Measurements from ENCODE around the gene PTMA.

The PTMA gene

GRCh38 chr2:231709981-231710798 lies 1.9 kb downstream of the PTMA start:
- Histone ChIP-seq H3K27ac (ENCODE audit: low read depth, low read length) (peak overlapping the region; percentile 86), H3K27me3 (ENCODE audit: insufficient read depth, low read length) (no peaks in the 10 kb centered on the region), H3K79me1 (ENCODE audit: low read length) (peaks cover 34% of the 10 kb centered on the region), H3K18ac (ENCODE audit: low read length) (peak overlapping the region; percentile 10), H4K91ac (ENCODE audit: low read depth, low read length) (peak overlapping the region; percentile 91), H3K9me3 (ENCODE audit: insufficient read depth, low read depth, low read length) (no peaks in the 10 kb centered on the region), H3K4ac (ENCODE audit: low read depth, low read length) (peak overlapping the region; percentile 100), H2AFZ (ENCODE audit: insufficient read depth, low read length, poor library complexity) (no peak overlapping the region), H2BK5ac (ENCODE audit: low read depth, low read length, poor library complexity) (peak overlapping the region; percentile 87), H2BK120ac (ENCODE audit: insufficient read depth, low read length, poor library complexity) (peak overlapping the region; percentile 5), H3K79me2 (ENCODE audit: control insufficient read depth, insufficient read depth, low read length, poor library complexity) (peaks cover 42% of the 10 kb centered on the region), H3K23ac (ENCODE audit: low read length) (no peak overlapping the region), H3K4me1 (ENCODE audit: control insufficient read depth in 1 of 2, insufficient read depth in 2 of 2, low read length in 2 of 2) (peaks cover 3 to 12% of the 10 kb centered on the region in 2 experiments), H4K12ac (ENCODE audit: low read depth, low read length) (peak overlapping the region; percentile 58), H2BK12ac (ENCODE audit: low read length) (no peak overlapping the region), H3K9ac (ENCODE audit: low read length) (peak overlapping the region; percentile 99), H2AK5ac (ENCODE audit: low read length) (peak overlapping the region; percentile 2), H4K8ac (ENCODE audit: low read depth, low read length) (peak overlapping the region; percentile 30), H3K36me3 (ENCODE audit: control insufficient read depth in 1 of 2, insufficient read depth in 2 of 2, low read length in 2 of 2) (peaks cover 28 to 36% of the 10 kb centered on the region in 2 experiments), H3K4me3 (ENCODE audit: low read depth, low read length) (peak overlapping the region; percentile 97), H3K4me2 (ENCODE audit: low read length) (peak overlapping the region; percentile 59), H3K14ac (ENCODE audit: low read length) (peak overlapping the region; percentile 98)
- DNase-seq, result peak; percentile 76 to 89
- no CpG with 5 or more reads among the region's 105 CpGs for WGBS (ENCODE audit: extremely low coverage, insufficient coverage, insufficient read length)

GRCh38 chr2:231710799-231711676 lies 2.7 kb downstream of the PTMA start:
- H2AK5ac ChIP-seq (ENCODE audit: low read length), result no peak overlapping the region
- no peaks in the 10 kb centered on the region for H3K27me3 ChIP-seq (ENCODE audit: insufficient read depth, low read length)
- no peak overlapping the region for H4K12ac ChIP-seq (ENCODE audit: low read depth, low read length)
- no peak overlapping the region for H3K23ac ChIP-seq (ENCODE audit: low read length)
- no CpG with 5 or more reads among the region's 43 CpGs for WGBS (ENCODE audit: extremely low coverage, insufficient coverage, insufficient read length)
- H4K91ac ChIP-seq (ENCODE audit: low read depth, low read length), result no peak overlapping the region
- H3K4ac ChIP-seq (ENCODE audit: low read depth, low read length), result peak overlapping the region; percentile 92
- H3K4me1 ChIP-seq (ENCODE audit: control insufficient read depth in 1 of 2, insufficient read depth in 2 of 2, low read length in 2 of 2), result peaks cover 6 to 17% of the 10 kb centered on the region in 2 experiments
- peaks cover 36% of the 10 kb centered on the region for H3K79me1 ChIP-seq (ENCODE audit: low read length)
- no peak overlapping the region for H4K8ac ChIP-seq (ENCODE audit: low read depth, low read length)
- peak overlapping the region; percentile 76 for H3K9ac ChIP-seq (ENCODE audit: low read length)
- no peak overlapping the region for H3K14ac ChIP-seq (ENCODE audit: low read length)
- peak overlapping the region; percentile 35 for H3K27ac ChIP-seq (ENCODE audit: low read depth, low read length)
- peaks cover 28 to 36% of the 10 kb centered on the region in 2 experiments for H3K36me3 ChIP-seq (ENCODE audit: control insufficient read depth in 1 of 2, insufficient read depth in 2 of 2, low read length in 2 of 2)
- H2BK12ac ChIP-seq (ENCODE audit: low read length), result no peak overlapping the region
- peak overlapping the region; percentile 59 for H3K4me2 ChIP-seq (ENCODE audit: low read length)
- no peaks in the 10 kb centered on the region for H3K9me3 ChIP-seq (ENCODE audit: insufficient read depth, low read depth, low read length)
- peaks cover 42% of the 10 kb centered on the region for H3K79me2 ChIP-seq (ENCODE audit: control insufficient read depth, insufficient read depth, low read length, poor library complexity)
- H3K18ac ChIP-seq (ENCODE audit: low read length), result no peak overlapping the region
- H2AFZ ChIP-seq (ENCODE audit: insufficient read depth, low read length, poor library complexity), result no peak overlapping the region
- H2BK5ac ChIP-seq (ENCODE audit: low read depth, low read length, poor library complexity), result no peak overlapping the region
- peak overlapping the region; percentile 97 for H3K4me3 ChIP-seq (ENCODE audit: low read depth, low read length)
- H2BK120ac ChIP-seq (ENCODE audit: insufficient read depth, low read length, poor library complexity), result no peak overlapping the region
- peak in 1 of 2 donors; percentile 50 for DNase-seq

- H3K4ac ChIP-seq (ENCODE audit: low read depth, low read length), result peak overlapping the region; percentile 41
- no peak overlapping the region for H2AK5ac ChIP-seq (ENCODE audit: low read length)
- H2BK12ac ChIP-seq (ENCODE audit: low read length), result no peak overlapping the region
- H3K14ac ChIP-seq (ENCODE audit: low read length), result no peak overlapping the region
- H4K12ac ChIP-seq (ENCODE audit: low read depth, low read length), result no peak overlapping the region
- peak overlapping the region; percentile 59 for H3K4me2 ChIP-seq (ENCODE audit: low read length)
- H3K9ac ChIP-seq (ENCODE audit: low read length), result no peak overlapping the region
- H3K4me1 ChIP-seq (ENCODE audit: control insufficient read depth in 1 of 2, insufficient read depth in 2 of 2, low read length in 2 of 2), result peaks cover 10 to 19% of the 10 kb centered on the region in 2 experiments
- no peak overlapping the region for H2AFZ ChIP-seq (ENCODE audit: insufficient read depth, low read length, poor library complexity)
- H3K23ac ChIP-seq (ENCODE audit: low read length), result no peak overlapping the region
- H3K4me3 ChIP-seq (ENCODE audit: low read depth, low read length), result no peak overlapping the region
- H3K79me1 ChIP-seq (ENCODE audit: low read length), result peaks cover 31% of the 10 kb centered on the region
- H4K91ac ChIP-seq (ENCODE audit: low read depth, low read length), result no peak overlapping the region
- 100% methylated on average over 1 of the region's 9 CpGs for WGBS (ENCODE audit: extremely low coverage, insufficient coverage, insufficient read length)
- no peaks in the 10 kb centered on the region for H3K9me3 ChIP-seq (ENCODE audit: insufficient read depth, low read depth, low read length)
- no peak overlapping the region for H3K27ac ChIP-seq (ENCODE audit: low read depth, low read length)
- H3K27me3 ChIP-seq (ENCODE audit: insufficient read depth, low read length), result no peaks in the 10 kb centered on the region
- no peak overlapping the region for H4K8ac ChIP-seq (ENCODE audit: low read depth, low read length)
- no peak overlapping the region for H2BK120ac ChIP-seq (ENCODE audit: insufficient read depth, low read length, poor library complexity)
- DNase-seq, result peak in 1 of 2 donors; percentile 6
- peaks cover 35% of the 10 kb centered on the region for H3K79me2 ChIP-seq (ENCODE audit: control insufficient read depth, insufficient read depth, low read length, poor library complexity)
- peaks cover 28 to 36% of the 10 kb centered on the region in 2 experiments for H3K36me3 ChIP-seq (ENCODE audit: control insufficient read depth in 1 of 2, insufficient read depth in 2 of 2, low read length in 2 of 2)
- H2BK5ac ChIP-seq (ENCODE audit: low read depth, low read length, poor library complexity), result no peak overlapping the region
- H3K18ac ChIP-seq (ENCODE audit: low read length), result no peak overlapping the region
Observed at GRCh38 chr2:231711677-231712450, 3.5 kb downstream of the PTMA start.
